ENCODE data around the gene KRTAP9-7. TPM values are rescaled to one million over a fixed set of nuclear protein-coding genes. Genes with fewer than 3 reads are reported as not detected.

Gene KRTAP9-7
- total and polyA plus RNA-seq, 10 of the 15 experiments (the other 5 are each of a cell fraction or from before 2014, with no cell fraction given): not detected

- H3K27ac ChIP-seq (ENCODE audit: control insufficient read depth, insufficient read depth): no peak overlapping the region
- H3K4me3 ChIP-seq: no peak overlapping the region
- intact Hi-C loops (cut with micrococcal nuclease; ENCODE audit: unreplicated experiment): no loop called here
- no peaks in the 10 kb centered on the region for H3K79me2 ChIP-seq (ENCODE audit: control insufficient read depth, insufficient read depth, low read length)
- H3K4me2 ChIP-seq (ENCODE audit: control insufficient read depth, insufficient read depth): no peak overlapping the region
- no peak overlapping the region for H3K9ac ChIP-seq (ENCODE audit: control insufficient read depth, insufficient read depth, low read length)
- no peak for DNase-seq (ENCODE audit: low read depth, low spot score)
- no peak for ATAC-seq
- ChIA-PET RAD21 (ENCODE audit: unreplicated experiment) (no interaction called here), CTCF (no interaction called here), SMC1A (ENCODE audit: uncharacterized antibody, unreplicated experiment) (no interaction called here), POLR2A (no interaction called here)
- in situ Hi-C loops (cut with MboI): no loop called here
- no TSS peak for BruUV-seq (replicated peaks)
- H3K9me3 ChIP-seq (replicated peaks; ENCODE audit: control insufficient read depth, insufficient read depth, low read length): no peaks in the 10 kb centered on the region; the same call in 2 of the 3 replicates
- 53% methylated on average over 1 of the region's 1 CpG for WGBS (ENCODE audit: insufficient coverage, insufficient replicate concordance, low lambda C conversion rate, missing lambda C conversion rate)
- H3K36me3 ChIP-seq (ENCODE audit: control insufficient read depth in 2 of 2, insufficient read depth in 2 of 2, low read length in 1 of 2): no peaks in the 10 kb centered on the region
- no peaks in the 10 kb centered on the region for H3K27me3 ChIP-seq (replicated peaks in 1 of 2; ENCODE audit: control insufficient read depth in 2 of 2, insufficient read depth in 2 of 2, low read length in 1 of 2)
- no peaks in the 10 kb centered on the region for H3K4me1 ChIP-seq (ENCODE audit: control insufficient read depth, insufficient read depth, low read length)
- no peaks in the 10 kb centered on the region for H4K20me1 ChIP-seq (ENCODE audit: control insufficient read depth, insufficient read depth)
- no peak overlapping the region for H2AFZ ChIP-seq (ENCODE audit: control insufficient read depth, low read depth, low read length)
- no peak for FAIRE-seq
- no peak for TF ChIP-seq CBX3 (IDR thresholded peaks at IDR 0.05; ENCODE audit: borderline replicate concordance, low read depth)
- TF ChIP-seq NBN (IDR thresholded peaks at IDR 0.05): no peak
- TF ChIP-seq SP1 (IDR thresholded peaks at IDR 0.05; ENCODE audit: low read depth, low read length): no peak
- TF ChIP-seq E2F8 (IDR thresholded peaks at IDR 0.05; ENCODE audit: low read depth, partially characterized antibody): no peak
- TF ChIP-seq SMARCA5 (IDR thresholded peaks at IDR 0.05): no peak
- no peak for TF ChIP-seq TBL1XR1 (IDR thresholded peaks at IDR 0.05; ENCODE audit: low read depth, low read length)
- TF ChIP-seq BRCA1 (IDR thresholded peaks at IDR 0.05; ENCODE audit: low read depth, low read length): no peak
Measured at GRCh38 chr17:41296846-41297245, 21.3 kb downstream of the KRTAP9-7 start.

All from GM12878 (cell line).